Tibial nerve (tissue), 3 donors: ENCODE data around the gene PDCD4.

Source experiments
- POLR2A ChIP-seq, 2 donors: fragments of 450-650 bp; IDR thresholded peaks; one replicate each; pipeline ENCODE4 v1.6.1; 2017; ENCODE audit warnings: antibody characterized with exemption in 2 of 2, mild to moderate bottlenecking in 2 of 2, moderate library complexity in 2 of 2
- TF ChIP-seq, protein P1 (sequence below), 5 experiments: fragments of 200-600 bp in 3 of 5; fragments of 450-650 bp in 2 of 5; sonication (generic) in 3 of 5; IDR thresholded peaks; one replicate each; pipeline ENCODE4 v1.5.1; 2016 to 2019; ENCODE audit warnings: antibody characterized with exemption in 5 of 5, mild to moderate bottlenecking in 3 of 5, moderate library complexity in 2 of 5

DNA sequence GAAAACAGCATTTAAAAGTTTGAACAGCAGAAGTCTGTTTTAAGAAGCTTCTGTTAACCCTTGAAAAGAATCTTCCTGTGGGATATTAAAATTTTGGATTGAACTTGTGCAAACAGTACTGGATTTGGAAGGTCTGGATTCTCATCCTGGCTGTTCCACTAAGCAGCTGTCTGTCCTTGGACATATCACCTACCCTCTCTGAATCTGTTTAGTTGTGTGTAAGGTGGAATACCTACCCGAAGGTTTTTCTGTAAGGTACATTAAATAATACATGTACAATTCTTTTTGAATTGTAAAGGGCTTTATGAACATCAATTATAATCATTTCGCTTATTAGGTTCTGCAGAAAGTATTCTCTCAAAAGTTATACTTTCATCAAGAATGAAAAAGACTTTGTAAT lies 2.2 kb downstream of the PDCD4 start:
- TF ChIP-seq, protein P1, sequence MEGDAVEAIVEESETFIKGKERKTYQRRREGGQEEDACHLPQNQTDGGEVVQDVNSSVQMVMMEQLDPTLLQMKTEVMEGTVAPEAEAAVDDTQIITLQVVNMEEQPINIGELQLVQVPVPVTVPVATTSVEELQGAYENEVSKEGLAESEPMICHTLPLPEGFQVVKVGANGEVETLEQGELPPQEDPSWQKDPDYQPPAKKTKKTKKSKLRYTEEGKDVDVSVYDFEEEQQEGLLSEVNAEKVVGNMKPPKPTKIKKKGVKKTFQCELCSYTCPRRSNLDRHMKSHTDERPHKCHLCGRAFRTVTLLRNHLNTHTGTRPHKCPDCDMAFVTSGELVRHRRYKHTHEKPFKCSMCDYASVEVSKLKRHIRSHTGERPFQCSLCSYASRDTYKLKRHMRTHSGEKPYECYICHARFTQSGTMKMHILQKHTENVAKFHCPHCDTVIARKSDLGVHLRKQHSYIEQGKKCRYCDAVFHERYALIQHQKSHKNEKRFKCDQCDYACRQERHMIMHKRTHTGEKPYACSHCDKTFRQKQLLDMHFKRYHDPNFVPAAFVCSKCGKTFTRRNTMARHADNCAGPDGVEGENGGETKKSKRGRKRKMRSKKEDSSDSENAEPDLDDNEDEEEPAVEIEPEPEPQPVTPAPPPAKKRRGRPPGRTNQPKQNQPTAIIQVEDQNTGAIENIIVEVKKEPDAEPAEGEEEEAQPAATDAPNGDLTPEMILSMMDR (IDR thresholded peaks at IDR 0.05): no peak
- no peak for TF ChIP-seq POLR2A (IDR thresholded peaks at IDR 0.05)
